ENCODE data around the gene RIN2. TPM values are rescaled to one million over a fixed set of nuclear protein-coding genes. Genes with fewer than 3 reads are reported as not detected.

The RIN2 gene
- total RNA-seq (2021): 1.0 and 1.1 TPM in 2 replicates
- long read RNA-seq, partial matches to known transcripts: 0 of 1 reads
- long read RNA-seq, other reads (novel, unspliced or antisense): 1 of 1 reads

- Histone ChIP-seq H2AK5ac (ENCODE audit: insufficient read length, low read length) (no peak within 1 kb of the TSS), H3K23me2 (ENCODE audit: insufficient read length, low read depth, low read length, poor library complexity, severe bottlenecking) (peaks cover 15% of the 10 kb centered on the region), H3K23ac (ENCODE audit: insufficient read length, low read depth, low read length) (no peak within 1 kb of the TSS), H2BK12ac (ENCODE audit: insufficient read length, low read depth, low read length) (no peak within 1 kb of the TSS), H3K27ac (ENCODE audit: insufficient read length, low read depth, low read length) (no peak within 1 kb of the TSS), H2BK120ac (ENCODE audit: low read depth, low read length, poor library complexity, severe bottlenecking) (no peak within 1 kb of the TSS), H2BK20ac (ENCODE audit: low read depth, low read length, poor library complexity, severe bottlenecking) (no peak within 1 kb of the TSS), H4K20me1 (ENCODE audit: control insufficient read depth, insufficient read depth, insufficient read length) (no peaks in the 10 kb centered on the region), H3K4me2 (ENCODE audit: insufficient read depth, insufficient read length, low read length) (peak within 1 kb of the TSS; percentile 79), H4K5ac (ENCODE audit: insufficient read length, low read depth, low read length) (no peak within 1 kb of the TSS), H3K9me3 (ENCODE audit: control insufficient read depth, low read depth, low read length) (no peaks in the 10 kb centered on the region), H4K91ac (ENCODE audit: insufficient read length, low read depth, low read length) (no peak within 1 kb of the TSS), H3K18ac (ENCODE audit: insufficient read length, low read depth, low read length) (no peak within 1 kb of the TSS), H2BK15ac (ENCODE audit: low read depth, low read length) (no peak within 1 kb of the TSS), H3K79me2 (ENCODE audit: insufficient read depth, low read length) (no peaks in the 10 kb centered on the region), H3K27me3 (ENCODE audit: insufficient read depth, low read length) (peaks cover 5% of the 10 kb centered on the region; the same call in 1 of the 2 replicates), H3T11ph (ENCODE audit: low read length) (no peak within 1 kb of the TSS), H3K9ac (ENCODE audit: extremely low read depth, insufficient read length, low read length) (peak within 1 kb of the TSS; percentile 12), H3K4ac (ENCODE audit: low read depth, low read length) (no peak within 1 kb of the TSS), H3K14ac (ENCODE audit: insufficient read depth, low read length) (no peak within 1 kb of the TSS), H3K4me1 (ENCODE audit: insufficient read depth, low read length) (0 out of 2 replicates have a peak, but pooled peaks cover 2% of the 10 kb centered on the region), H2AFZ (ENCODE audit: low read length) (no peak within 1 kb of the TSS), H2BK5ac (ENCODE audit: insufficient read length, low read length) (no peak within 1 kb of the TSS), H3K79me1 (ENCODE audit: insufficient read depth, low read depth, low read length, poor library complexity, severe bottlenecking) (no peaks in the 10 kb centered on the region), H4K8ac (replicated peaks; ENCODE audit: insufficient read length, low read depth, low read length) (no peak within 1 kb of the TSS), H3K56ac (ENCODE audit: insufficient read length, low read depth, low read length) (no peak within 1 kb of the TSS)
- peaks cover 0 to 2% (median 0%) of the 10 kb centered on the region in 3 experiments; a peak in 2 of 7 replicates for H3K36me3 Mint-ChIP-seq (ENCODE audit: insufficient read depth in 1 of 3, low read depth in 3 of 3)
- peak within 1 kb of the TSS; percentile 87 to 98 for H3K4me3 Mint-ChIP-seq
- H3K27ac Mint-ChIP-seq: peak within 1 kb of the TSS in 2 of 3 experiments; percentile 53 to 91; a peak in 4 of 7 replicates
- H3K9me3 Mint-ChIP-seq: no peaks in the 10 kb centered on the region; a peak in 2 of 5 replicates
- no peak for DNase-seq
- peaks cover 60% of the 10 kb centered on the region for H3K27me3 Mint-ChIP-seq (ENCODE audit: low read depth)
- no CpG with 5 or more reads among the region's 25 CpGs for WGBS (ENCODE audit: extremely low coverage, insufficient read length, low lambda C conversion rate)
- no peak for TF ChIP-seq CTCF (conservative IDR thresholded peaks at IDR 0.05)
- peaks cover 14 to 18% of the 10 kb centered on the region in 2 experiments for H3K4me1 Mint-ChIP-seq
These were observed at the start of gene RIN2 for GRCh38 chr20:19758133-19758500. Gene RIN2 (plus strand): TSS chr20:19758258. CDS start chr20:19889602, 131,344 bp downstream.

All from H9 (cell line).